Subcutaneous adipose tissue (tissue), 4 donors: ENCODE data around the gene SLC5A4. TPM values are rescaled to one million over a fixed set of nuclear protein-coding genes. Genes with fewer than 3 reads are reported as not detected.

Source experiments
- CTCF ChIP-seq: fragments of 450-650 bp; IDR thresholded peaks from one replicate; pipeline ENCODE4 v1.5.1; 2016; ENCODE audit warnings: low read depth, mild to moderate bottlenecking, control low read depth, antibody characterized with exemption, moderate library complexity
- small RNA-seq: library from RNA; depleted of rRNA; stranded (forward); fragments of <200 nt; gene quantifications from one replicate; pipeline ENCODE3, GENCODE V24; 2016
- total RNA-seq, 4 donors: library from RNA; depleted of rRNA; stranded (reverse); fragments of >200 nt; gene quantifications; one replicate each; pipeline ENCODE4 v1.1.0, GENCODE V29; 2016

SLC5A4 gene
- total RNA-seq, 4 donors from 2014 or later: 0.34 to 3.4 (median 0.98) TPM; not detected in 1

GRCh38 chr22:32183625-32184024 lies 71.5 kb downstream of the SLC5A4 start:
- no peak for TF ChIP-seq CTCF

- TF ChIP-seq CTCF: no peak
Measured at GRCh38 chr22:32181043-32181442, 74.1 kb downstream of the SLC5A4 start.

GRCh38 chr22:32177221-32177765 lies 77.9 kb downstream of the SLC5A4 start:
- no peak for TF ChIP-seq CTCF

GRCh38 chr22:32175683-32176644 lies 79.2 kb downstream of the SLC5A4 start:
- TF ChIP-seq CTCF: no peak

- no peak for TF ChIP-seq CTCF
Measured at GRCh38 chr22:32175115-32175514, 80.0 kb downstream of the SLC5A4 start.

Small RNA genes lying within 50 kb of the gene (small RNA-seq; reads per million reads assigned to genes)
- not detected for gene RF02171

Other genes with a start within 250 kb of the SLC5A4 start
- not detected for gene SLC5A1, start 212.1 kb downstream of the SLC5A4 start, total RNA-seq
- not detected for gene C22orf42, start 96.0 kb downstream of the SLC5A4 start, total RNA-seq
- gene RFPL2, start 50.3 kb downstream of the SLC5A4 start, total RNA-seq: under 1 TPM in 1 of 4 donors, not detected in 3; 0.68 TPM
- gene RFPL3, start 102.5 kb upstream of the SLC5A4 start, total RNA-seq: not detected
- gene RTCB, start 156.9 kb upstream of the SLC5A4 start, total RNA-seq: 10 to 100 TPM; 45.2 to 95.1 (median 62.1) TPM
- not detected for gene BPIFC, start 209.1 kb upstream of the SLC5A4 start, total RNA-seq
- 100 to 1,000 TPM in 1 of 4 donors, 10 to 100 TPM in 3; 85.1 to 101 (median 93.8) TPM for gene FBXO7, start 219.5 kb upstream of the SLC5A4 start, total RNA-seq